Measurements from ENCODE around the gene PDCD7. TPM values are rescaled to one million over a fixed set of nuclear protein-coding genes. Genes with fewer than 3 reads are reported as not detected.

PDCD7 gene
- total RNA-seq, 1 experiment from 2014 or later = 29.1 TPM

- Histone ChIP-seq H3K4me3 (no peak overlapping the region), H3K27me3 (ENCODE audit: insufficient read depth, low read depth) (no peaks in the 10 kb centered on the region), H2AFZ (no peak overlapping the region), H3K27ac (no peak overlapping the region), H3K9me3 (ENCODE audit: insufficient read depth, low read depth) (no peaks in the 10 kb centered on the region), H3K36me3 (ENCODE audit: low read depth) (no peaks in the 10 kb centered on the region), H3K4me1 (replicated peaks; ENCODE audit: insufficient read depth) (no peaks in the 10 kb centered on the region), H4K20me1 (ENCODE audit: insufficient read depth) (no peaks in the 10 kb centered on the region), H3K79me2 (ENCODE audit: low read depth) (no peaks in the 10 kb centered on the region), H3K4me2 (no peak overlapping the region), H3K9me2 (ENCODE audit: insufficient read depth) (no peaks in the 10 kb centered on the region), H3F3A (ENCODE audit: insufficient read depth, low read depth) (no peaks in the 10 kb centered on the region)
- intact Hi-C loops (cut with micrococcal nuclease; ENCODE audit: unreplicated experiment) = no loop called here
- no TSS peak for BruUV-seq (replicated peaks)
- POLR2A ChIA-PET (ENCODE audit: unreplicated experiment) = no interaction called here
- no peak for DNase-seq
- CTCF ChIA-PET = no interaction called here
- no peak for TF ChIP-seq CTCF (conservative IDR thresholded peaks at IDR 0.05)
- no peak for TF ChIP-seq EZH2 (IDR thresholded peaks at IDR 0.05; ENCODE audit: low read depth)
Measured at GRCh38 chr15:65106011-65106590, 27.5 kb downstream of the PDCD7 start.

- ChIA-PET POLR2A (ENCODE audit: unreplicated experiment) (no interaction called here), CTCF (no interaction called here)
- H3K4me1 ChIP-seq (replicated peaks; ENCODE audit: insufficient read depth) = no peaks in the 10 kb centered on the region
- H3K27me3 ChIP-seq (ENCODE audit: insufficient read depth, low read depth) = no peaks in the 10 kb centered on the region
- TF ChIP-seq CTCF (conservative IDR thresholded peaks at IDR 0.05) = no peak
- TF ChIP-seq EZH2 (IDR thresholded peaks at IDR 0.05; ENCODE audit: low read depth) = no peak
- H3K9me2 ChIP-seq (ENCODE audit: insufficient read depth) = no peaks in the 10 kb centered on the region
- no peaks in the 10 kb centered on the region for H3K36me3 ChIP-seq (ENCODE audit: low read depth)
- no peaks in the 10 kb centered on the region for H4K20me1 ChIP-seq (ENCODE audit: insufficient read depth)
- H2AFZ ChIP-seq = no peak overlapping the region
- no peak overlapping the region for H3K4me2 ChIP-seq
- no peaks in the 10 kb centered on the region for H3K79me2 ChIP-seq (ENCODE audit: low read depth)
- intact Hi-C loops (cut with micrococcal nuclease; ENCODE audit: unreplicated experiment) = no loop called here
- DNase-seq = no peak
- no TSS peak for BruUV-seq (replicated peaks)
- H3F3A ChIP-seq (ENCODE audit: insufficient read depth, low read depth) = no peaks in the 10 kb centered on the region
- no peak overlapping the region for H3K4me3 ChIP-seq
- no peaks in the 10 kb centered on the region for H3K9me3 ChIP-seq (ENCODE audit: insufficient read depth, low read depth)
- no peak overlapping the region for H3K27ac ChIP-seq
Measured at GRCh38 chr15:65105038-65105437, 28.6 kb downstream of the PDCD7 start.

- Histone ChIP-seq H4K20me1 (ENCODE audit: insufficient read depth) (no peaks in the 10 kb centered on the region), H3F3A (ENCODE audit: insufficient read depth, low read depth) (no peaks in the 10 kb centered on the region), H3K4me3 (no peak overlapping the region), H3K36me3 (ENCODE audit: low read depth) (no peaks in the 10 kb centered on the region), H3K4me2 (no peak overlapping the region), H2AFZ (no peak overlapping the region), H3K27me3 (ENCODE audit: insufficient read depth, low read depth) (no peaks in the 10 kb centered on the region), H3K79me2 (ENCODE audit: low read depth) (no peaks in the 10 kb centered on the region), H3K27ac (no peak overlapping the region), H3K9me2 (ENCODE audit: insufficient read depth) (no peaks in the 10 kb centered on the region), H3K9me3 (ENCODE audit: insufficient read depth, low read depth) (no peaks in the 10 kb centered on the region), H3K4me1 (replicated peaks; ENCODE audit: insufficient read depth) (no peaks in the 10 kb centered on the region)
- intact Hi-C loops (cut with micrococcal nuclease; ENCODE audit: unreplicated experiment) = loop anchor here (5.0 kb wide), 1 partner anchor 371 kb away; no protein-coding TSS in a partner anchor
- DNase-seq = no peak
- ChIA-PET POLR2A (ENCODE audit: unreplicated experiment) (interaction anchor here (0.6 to 1.0 kb wide), 3 partner anchors 15 to 202 kb away, joined by 7 to 11 read pairs (median 7); partner anchors contain the start of genes CLPX and RNU5B-1), CTCF (interaction anchor here (0.6 to 0.7 kb wide), 3 partner anchors 51 to 368 kb away, joined by 3 to 4 read pairs (median 3); no protein-coding TSS in a partner anchor)
- no TSS peak for BruUV-seq (replicated peaks)
- TF ChIP-seq CTCF (conservative IDR thresholded peaks at IDR 0.05) (no peak), EZH2 (IDR thresholded peaks at IDR 0.05; ENCODE audit: low read depth) (no peak)
Measured at GRCh38 chr15:65102912-65103311, 30.7 kb downstream of the PDCD7 start.
